Neural cell (in vitro differentiated cells): Measurements from ENCODE around the gene GLI3.

Source experiments
- CTCF ChIP-seq: fragments of 450-650 bp; IDR thresholded peaks from 2 replicates; pipeline ENCODE4 v1.5.1; 2014; ENCODE audit warnings: antibody characterized with exemption, mild to moderate bottlenecking, moderate library complexity; ENCODE audit not compliant: poor library complexity, severe bottlenecking
- EP300 ChIP-seq: fragments of 450-650 bp; conservative IDR thresholded peaks from 2 replicates; pipeline ENCODE4 v1.6.1; 2014; ENCODE audit warnings: antibody characterized with exemption, mild to moderate bottlenecking, moderate library complexity; ENCODE audit not compliant: poor library complexity, severe bottlenecking
- EZH2 ChIP-seq: fragments of 200-600, 300-800 bp; shearing (Covaris generic), sonication (generic); IDR thresholded peaks from 2 replicates; pipeline ENCODE4 v1.6.1; 2014; ENCODE audit warnings: antibody characterized with exemption, low read length, borderline replicate concordance, mild to moderate bottlenecking; ENCODE audit not compliant: insufficient read depth, poor library complexity, severe bottlenecking
- MXI1 ChIP-seq: fragments of 450-650 bp; conservative IDR thresholded peaks from 2 replicates; pipeline ENCODE4 v1.6.1; 2014; ENCODE audit warnings: antibody characterized with exemption, mild to moderate bottlenecking; ENCODE audit not compliant: poor library complexity, severe bottlenecking
- POLR2AphosphoS5 ChIP-seq: IDR thresholded peaks from 2 replicates; pipeline ENCODE4 v1.6.1; 2012
- RAD21 ChIP-seq: fragments of 450-650 bp; conservative IDR thresholded peaks from 2 replicates; pipeline ENCODE4 v1.6.1; 2014; ENCODE audit warnings: antibody characterized with exemption, mild to moderate bottlenecking, moderate library complexity
- REST ChIP-seq: IDR thresholded peaks from 2 replicates; pipeline ENCODE4 v1.6.1; 2012; ENCODE audit warnings: borderline replicate concordance
- SMC3 ChIP-seq: fragments of 450-650 bp; conservative IDR thresholded peaks from 2 replicates; pipeline ENCODE4 v1.6.1; 2014; ENCODE audit warnings: antibody characterized with exemption, mild to moderate bottlenecking, moderate library complexity; ENCODE audit not compliant: poor library complexity
- TAF1 ChIP-seq: IDR thresholded peaks from 2 replicates; pipeline ENCODE4 v1.6.1; 2012; ENCODE audit warnings: low read depth

- TF ChIP-seq RAD21 (no peak), CTCF (no peak), EZH2 (no peak), REST (no peak), POLR2AphosphoS5 (no peak), SMC3 (no peak), TAF1 (no peak), EP300 (no peak), MXI1 (no peak)
Measured at GRCh38 chr7:42226354-42226941, 10.6 kb downstream of the GLI3 start.
